Keratinocyte (primary cell): ENCODE measurements around the gene SLC15A3.

ENCODE experiments used
- EZH2 ChIP-seq: IDR thresholded peaks from one replicate; pipeline ENCODE4 v1.6.1; 2012; ENCODE audit warnings: inconsistent platforms, mild to moderate bottlenecking, low read length, moderate library complexity
- TF ChIP-seq, protein P1 (sequence below), 3 experiments: IDR thresholded peaks in 1 of 3; conservative IDR thresholded peaks in 1 of 3; optimal IDR thresholded peaks in 1 of 3; 2 replicates in 2 of 3; 3 replicates in 1 of 3; pipeline versions ENCODE3 to v1.5.1; 2011; ENCODE audit warnings: low read length in 3 of 3, mild to moderate bottlenecking in 3 of 3, moderate library complexity in 2 of 3, control low read depth in 1 of 3, inconsistent platforms in 1 of 3; ENCODE audit not compliant: insufficient read depth in 2 of 3; ENCODE audit errors: extremely low read depth in 1 of 3

DNA sequence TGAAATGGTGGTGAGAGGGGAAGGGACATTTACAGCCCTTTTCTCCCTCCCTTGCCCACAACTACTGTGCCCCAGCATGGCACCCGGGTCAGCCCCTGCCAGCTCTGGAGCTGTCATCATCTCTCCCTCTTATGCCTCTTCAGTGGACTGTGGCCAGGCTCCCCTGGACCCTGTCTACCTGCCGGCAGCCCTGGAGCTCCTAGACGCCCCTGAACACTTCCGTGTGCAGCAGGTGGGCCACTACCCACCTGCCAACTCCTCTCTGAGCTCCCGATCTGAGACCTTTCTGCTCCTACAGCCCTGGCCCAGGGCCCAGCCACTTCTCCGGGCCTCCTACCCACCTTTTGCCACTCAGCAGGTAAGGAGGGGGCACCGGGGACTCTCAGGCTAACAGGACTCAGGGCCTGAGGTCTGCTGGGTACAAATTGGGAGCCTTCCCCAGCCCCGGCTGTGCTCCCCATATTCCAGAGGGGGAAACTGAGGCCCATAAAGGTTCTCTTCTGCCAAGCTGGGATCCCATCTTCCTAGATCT is 24.8 kb downstream of the SLC15A3 start:
- TF ChIP-seq, protein P1, sequence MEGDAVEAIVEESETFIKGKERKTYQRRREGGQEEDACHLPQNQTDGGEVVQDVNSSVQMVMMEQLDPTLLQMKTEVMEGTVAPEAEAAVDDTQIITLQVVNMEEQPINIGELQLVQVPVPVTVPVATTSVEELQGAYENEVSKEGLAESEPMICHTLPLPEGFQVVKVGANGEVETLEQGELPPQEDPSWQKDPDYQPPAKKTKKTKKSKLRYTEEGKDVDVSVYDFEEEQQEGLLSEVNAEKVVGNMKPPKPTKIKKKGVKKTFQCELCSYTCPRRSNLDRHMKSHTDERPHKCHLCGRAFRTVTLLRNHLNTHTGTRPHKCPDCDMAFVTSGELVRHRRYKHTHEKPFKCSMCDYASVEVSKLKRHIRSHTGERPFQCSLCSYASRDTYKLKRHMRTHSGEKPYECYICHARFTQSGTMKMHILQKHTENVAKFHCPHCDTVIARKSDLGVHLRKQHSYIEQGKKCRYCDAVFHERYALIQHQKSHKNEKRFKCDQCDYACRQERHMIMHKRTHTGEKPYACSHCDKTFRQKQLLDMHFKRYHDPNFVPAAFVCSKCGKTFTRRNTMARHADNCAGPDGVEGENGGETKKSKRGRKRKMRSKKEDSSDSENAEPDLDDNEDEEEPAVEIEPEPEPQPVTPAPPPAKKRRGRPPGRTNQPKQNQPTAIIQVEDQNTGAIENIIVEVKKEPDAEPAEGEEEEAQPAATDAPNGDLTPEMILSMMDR (optimal IDR thresholded peaks at IDR 0.05 in 1 of 3, IDR thresholded peaks at IDR 0.05 in 1 of 3, conservative IDR thresholded peaks at IDR 0.05 in 1 of 3; ENCODE audit: extremely low read depth in 1 of 3, insufficient read depth in 2 of 3, low read length in 3 of 3): no peak
- TF ChIP-seq EZH2: no peak
